Karpas-422 (cell line): Measurements from ENCODE around the gene OR56A3. TPM values are rescaled to one million over a fixed set of nuclear protein-coding genes. Genes with fewer than 3 reads are reported as not detected.
A peak's percentile ranks its signal among the peaks of the same experiment; 100 is the strongest.

Experiments used
- DNase-seq: peaks from one replicate; pipeline ENCODE4 v3.0.0-alpha.2; 2015
- H2AFZ ChIP-seq: fragments of 200-600 bp; sonication (generic); 2 replicates; pipeline ENCODE4 v1.6.1; 2014; ENCODE audit warnings: antibody characterized with exemption, low read length, mixed read lengths
- H3K27ac ChIP-seq: fragments of 200-600 bp; sonication (generic); 2 replicates; pipeline ENCODE4 v1.5.1; 2014; ENCODE audit warnings: mild to moderate bottlenecking, low read length, moderate library complexity
- H3K27me3 ChIP-seq: fragments of 200-600 bp; sonication (generic); 2 replicates; pipeline ENCODE4 v1.6.1; 2014; ENCODE audit warnings: low read length, mixed read lengths
- H3K36me3 ChIP-seq: fragments of 200-600 bp; sonication (generic); 2 replicates; pipeline ENCODE4 v1.6.1; 2014; ENCODE audit warnings: low read length, mixed read lengths; ENCODE audit not compliant: insufficient read depth
- H3K4me1 ChIP-seq: fragments of 200-600 bp; sonication (generic); 2 replicates; pipeline ENCODE4 v1.6.1; 2014; ENCODE audit warnings: mild to moderate bottlenecking, low read length, mixed read lengths
- H3K4me2 ChIP-seq: fragments of 200-600 bp; sonication (generic); 2 replicates; pipeline ENCODE4 v1.6.1; 2014; ENCODE audit warnings: low read length, low read depth, mild to moderate bottlenecking; ENCODE audit not compliant: poor library complexity, severe bottlenecking
- H3K4me3 ChIP-seq: fragments of 200-600 bp; sonication (generic); 2 replicates; pipeline ENCODE4 v1.5.1; 2014; ENCODE audit warnings: mild to moderate bottlenecking, antibody characterized with exemption, low read length, mixed read lengths
- H3K79me2 ChIP-seq: fragments of 200-600 bp; sonication (generic); 2 replicates; pipeline ENCODE4 v1.6.1; 2014; ENCODE audit warnings: mild to moderate bottlenecking, low read length, mixed read lengths
- H3K9ac ChIP-seq: fragments of 200-600 bp; sonication (generic); 2 replicates; pipeline ENCODE4 v1.6.0; 2014; ENCODE audit warnings: low read length
- H3K9me2 ChIP-seq: fragments of 200-600 bp; sonication (generic), shearing (Covaris generic); replicated peaks from 2 replicates; pipeline ENCODE4 v1.6.0; 2014; ENCODE audit warnings: mild to moderate bottlenecking, low read length, moderate library complexity; ENCODE audit not compliant: insufficient read depth
- H3K9me3 ChIP-seq: fragments of 300-700, 200-600 bp; sonication (generic); 2 replicates; pipeline ENCODE4 v1.6.1; 2014; ENCODE audit warnings: low read length, mixed read lengths
- H4K20me1 ChIP-seq: fragments of 200-600 bp; sonication (generic); 2 replicates; pipeline ENCODE4 v1.6.1; 2014; ENCODE audit warnings: mild to moderate bottlenecking, antibody characterized with exemption, low read length, low read depth; ENCODE audit not compliant: insufficient read depth
- total RNA-seq: library from RNA; depleted of rRNA; stranded (reverse); fragments of >200 nt; shearing (Covaris generic); gene quantifications from 2 replicates; pipeline ENCODE4 v1.2.3, GENCODE V29; 2014; ENCODE audit warnings: low replicate concordance; rRNA removed

The OR56A3 gene
- total RNA-seq, 1 experiment from 2014 or later = not detected

DNA sequence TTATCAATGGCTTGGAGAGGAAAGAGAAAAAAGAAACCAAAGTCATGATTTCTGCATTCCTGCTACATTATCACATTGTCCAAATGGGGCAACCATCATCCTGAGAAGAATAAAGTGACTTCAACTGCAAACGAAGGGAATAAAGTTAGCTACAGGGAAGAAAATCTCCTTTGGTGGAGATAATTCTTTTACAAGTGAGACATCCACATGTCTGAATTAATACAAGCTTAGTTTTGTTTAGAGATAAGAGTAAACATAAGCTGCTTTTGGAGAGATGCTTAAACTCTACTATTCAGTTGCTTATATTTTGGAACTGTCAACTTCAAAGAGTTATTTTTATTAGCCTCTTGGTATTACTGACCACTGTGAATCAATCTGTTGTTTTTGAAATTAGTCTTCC is 44.8 kb downstream of the OR56A3 start, which contains the start of gene OR52L1:
Gene OR52L1 (minus strand): TSS at position 101 of the 400 bp plus-strand sequence. CDS start 55 bp downstream, at position 46.
- Histone ChIP-seq H3K79me2 (no peaks in the 10 kb centered on the region), H3K9ac (no peak within 1 kb of the TSS), H3K9me3 (no peaks in the 10 kb centered on the region), H3K4me1 (no peaks in the 10 kb centered on the region), H3K4me2 (no peak within 1 kb of the TSS), H4K20me1 (no peaks in the 10 kb centered on the region), H2AFZ (no peak within 1 kb of the TSS), H3K27ac (no peak within 1 kb of the TSS), H3K9me2 (no peaks in the 10 kb centered on the region), H3K27me3 (no peaks in the 10 kb centered on the region), H3K36me3 (no peaks in the 10 kb centered on the region), H3K4me3 (no peak within 1 kb of the TSS)
- DNase-seq = no peak

DNA sequence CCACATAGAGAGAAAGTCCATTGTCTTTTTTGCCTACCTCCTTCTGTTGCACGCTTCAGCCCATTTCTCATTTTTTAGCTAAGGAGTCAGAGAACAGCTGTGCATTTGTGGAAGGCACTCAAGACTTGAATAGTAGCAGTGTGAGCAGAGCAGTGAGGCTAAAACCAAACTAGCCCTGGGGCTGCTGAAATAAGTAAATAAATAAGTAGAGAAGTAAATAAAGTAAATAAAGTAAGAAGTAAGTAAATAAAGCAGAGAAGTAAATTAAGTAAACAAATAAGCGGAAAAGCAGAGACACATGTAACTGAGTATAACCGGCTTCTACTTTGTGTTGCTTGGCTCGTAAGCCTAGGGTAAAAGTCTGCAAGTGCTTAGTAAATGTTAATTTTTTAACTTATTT is 47.2 kb downstream of the OR56A3 start:
- Histone ChIP-seq H3K36me3 (no peaks in the 10 kb centered on the region), H3K27ac (no peak overlapping the region), H3K4me2 (no peak overlapping the region), H3K9me3 (no peaks in the 10 kb centered on the region), H3K27me3 (no peaks in the 10 kb centered on the region), H3K9ac (no peak overlapping the region), H4K20me1 (no peaks in the 10 kb centered on the region), H3K4me1 (no peaks in the 10 kb centered on the region), H2AFZ (no peak overlapping the region), H3K9me2 (no peaks in the 10 kb centered on the region), H3K79me2 (no peaks in the 10 kb centered on the region), H3K4me3 (no peak overlapping the region)
- DNase-seq = no peak

DNA sequence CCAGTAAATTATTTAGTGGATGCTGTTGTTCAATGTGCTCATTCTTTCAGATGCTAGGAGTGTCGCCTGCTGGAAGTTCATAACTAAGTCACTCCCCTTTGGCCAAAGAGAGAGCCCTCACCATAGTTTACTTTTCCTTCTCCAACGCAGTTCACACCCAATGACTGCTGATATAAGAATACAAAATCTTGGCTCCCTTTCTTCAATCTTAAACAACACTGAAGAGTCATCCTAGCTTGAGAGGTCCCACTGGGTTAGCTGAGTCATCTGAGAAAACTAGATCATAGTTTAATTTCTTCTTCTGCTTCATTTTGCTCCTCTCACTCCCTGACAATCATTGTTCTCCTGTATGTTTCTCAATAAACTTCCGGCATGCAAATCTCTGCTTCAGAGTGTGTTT is 50.1 kb downstream of the OR56A3 start:
- Histone ChIP-seq H3K4me3 (no peak overlapping the region), H3K27me3 (no peaks in the 10 kb centered on the region), H3K27ac (no peak overlapping the region), H3K9ac (no peak overlapping the region), H3K9me2 (no peaks in the 10 kb centered on the region), H3K9me3 (no peaks in the 10 kb centered on the region), H4K20me1 (no peaks in the 10 kb centered on the region), H3K4me1 (no peaks in the 10 kb centered on the region), H3K36me3 (no peaks in the 10 kb centered on the region), H2AFZ (no peak overlapping the region), H3K4me2 (no peak overlapping the region), H3K79me2 (no peaks in the 10 kb centered on the region)
- DNase-seq = no peak

- no peaks in the 10 kb centered on the region for H3K9me3 ChIP-seq
- no peak overlapping the region for H3K27ac ChIP-seq
- no peaks in the 10 kb centered on the region for H3K9me2 ChIP-seq
- no peak overlapping the region for H3K9ac ChIP-seq
- no peaks in the 10 kb centered on the region for H3K36me3 ChIP-seq
- no peaks in the 10 kb centered on the region for H3K79me2 ChIP-seq
- no peaks in the 10 kb centered on the region for H4K20me1 ChIP-seq
- no peaks in the 10 kb centered on the region for H3K4me1 ChIP-seq
- no peak overlapping the region for H2AFZ ChIP-seq
- H3K4me2 ChIP-seq = no peak overlapping the region
- H3K4me3 ChIP-seq = no peak overlapping the region
- peak; percentile 48 for DNase-seq
- H3K27me3 ChIP-seq = no peaks in the 10 kb centered on the region
Measured at GRCh38 chr11:5992604-5993251, 50.7 kb downstream of the OR56A3 start.

- H3K27me3 ChIP-seq = no peaks in the 10 kb centered on the region
- H3K79me2 ChIP-seq = no peaks in the 10 kb centered on the region
- no peaks in the 10 kb centered on the region for H3K36me3 ChIP-seq
- no peaks in the 10 kb centered on the region for H3K4me1 ChIP-seq
- no peak overlapping the region for H3K4me3 ChIP-seq
- no peaks in the 10 kb centered on the region for H3K9me3 ChIP-seq
- H3K9me2 ChIP-seq = no peaks in the 10 kb centered on the region
- no peaks in the 10 kb centered on the region for H4K20me1 ChIP-seq
- H3K9ac ChIP-seq = no peak overlapping the region
- no peak overlapping the region for H3K4me2 ChIP-seq
- no peak for DNase-seq
- H3K27ac ChIP-seq = no peak overlapping the region
- no peak overlapping the region for H2AFZ ChIP-seq
Measured at GRCh38 chr11:5994791-5995190, 52.7 kb downstream of the OR56A3 start.

Other genes starting within 250 kb of the OR56A3 start
- not detected in 2 replicates for gene OR56B1, start 205.8 kb upstream of the OR56A3 start, total RNA-seq
- not detected in 2 replicates for gene OR52N4, start 188.0 kb upstream of the OR56A3 start, total RNA-seq
- not detected in 2 replicates for gene OR52N5, start 158.9 kb upstream of the OR56A3 start, total RNA-seq
- not detected in 2 replicates for gene OR52N1, start 151.0 kb upstream of the OR56A3 start, total RNA-seq
- gene OR52N2, start 133.3 kb upstream of the OR56A3 start, total RNA-seq = not detected in 2 replicates
- gene OR52E6, start 100.4 kb upstream of the OR56A3 start, total RNA-seq = not detected in 2 replicates
- not detected in 2 replicates for gene OR52E8, start 84.6 kb upstream of the OR56A3 start, total RNA-seq
- gene OR52E4, start 61.6 kb upstream of the OR56A3 start, total RNA-seq = not detected in 2 replicates
- not detected in 2 replicates for gene OR52E5, start 49.0 kb upstream of the OR56A3 start, total RNA-seq
- not detected in 2 replicates for gene OR56A5, start 26.2 kb downstream of the OR56A3 start, total RNA-seq
- not detected in 2 replicates for gene OR52L1, start 44.7 kb downstream of the OR56A3 start, total RNA-seq
- not detected in 2 replicates for gene OR56A4, start 64.7 kb downstream of the OR56A3 start, total RNA-seq
- not detected in 2 replicates for gene OR56A1, start 88.5 kb downstream of the OR56A3 start, total RNA-seq
- gene OR56B4, start 165.4 kb downstream of the OR56A3 start, total RNA-seq = not detected in 2 replicates
- gene OR52B2, start 228.1 kb downstream of the OR56A3 start, total RNA-seq = 0.26 TPM in 1 of 2 replicates, not detected in the other